ENCODE results near the gene C2CD4D.

The C2CD4D gene

DNA sequence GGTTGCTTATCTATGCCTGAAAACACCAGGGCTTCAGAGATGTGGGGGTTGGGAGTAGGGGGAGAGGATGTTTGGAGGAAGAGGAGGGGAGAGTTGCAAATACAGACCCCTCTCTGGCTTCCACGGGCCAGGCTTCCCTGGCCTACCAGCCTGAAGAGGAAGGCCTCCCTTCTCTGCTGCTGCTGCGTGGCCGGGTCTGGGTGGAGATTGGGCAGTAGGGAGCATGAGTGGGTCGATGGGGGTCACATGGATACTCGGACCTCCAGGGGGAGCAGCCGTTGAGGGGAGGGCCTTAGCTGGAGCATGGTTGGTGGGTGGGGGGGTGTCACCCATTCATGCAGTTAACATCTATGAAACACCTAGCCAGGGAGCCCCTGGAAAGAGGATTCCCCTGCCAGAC, 9.6 kb downstream of the C2CD4D start:
- peaks cover 24% of the 10 kb centered on the region for H3K4me1 ChIP-seq (ENCODE audit: insufficient read depth, poor library complexity, severe bottlenecking)
- no peak overlapping the region for H3K4me3 ChIP-seq (ENCODE audit: severe bottlenecking)
- H3K36me3 ChIP-seq (ENCODE audit: low read depth), result no peaks in the 10 kb centered on the region
- no peaks in the 10 kb centered on the region for H3K27me3 ChIP-seq (ENCODE audit: insufficient read depth, poor library complexity, severe bottlenecking)
- ATAC-seq (ENCODE audit: low read depth) (no peak), DNase-seq (ENCODE audit: low spot score) (no peak)
- H3K9me3 ChIP-seq (ENCODE audit: severe bottlenecking), result no peaks in the 10 kb centered on the region
- no peak overlapping the region for H3K27ac ChIP-seq (ENCODE audit: poor library complexity, severe bottlenecking)
- TF ChIP-seq, protein P1, sequence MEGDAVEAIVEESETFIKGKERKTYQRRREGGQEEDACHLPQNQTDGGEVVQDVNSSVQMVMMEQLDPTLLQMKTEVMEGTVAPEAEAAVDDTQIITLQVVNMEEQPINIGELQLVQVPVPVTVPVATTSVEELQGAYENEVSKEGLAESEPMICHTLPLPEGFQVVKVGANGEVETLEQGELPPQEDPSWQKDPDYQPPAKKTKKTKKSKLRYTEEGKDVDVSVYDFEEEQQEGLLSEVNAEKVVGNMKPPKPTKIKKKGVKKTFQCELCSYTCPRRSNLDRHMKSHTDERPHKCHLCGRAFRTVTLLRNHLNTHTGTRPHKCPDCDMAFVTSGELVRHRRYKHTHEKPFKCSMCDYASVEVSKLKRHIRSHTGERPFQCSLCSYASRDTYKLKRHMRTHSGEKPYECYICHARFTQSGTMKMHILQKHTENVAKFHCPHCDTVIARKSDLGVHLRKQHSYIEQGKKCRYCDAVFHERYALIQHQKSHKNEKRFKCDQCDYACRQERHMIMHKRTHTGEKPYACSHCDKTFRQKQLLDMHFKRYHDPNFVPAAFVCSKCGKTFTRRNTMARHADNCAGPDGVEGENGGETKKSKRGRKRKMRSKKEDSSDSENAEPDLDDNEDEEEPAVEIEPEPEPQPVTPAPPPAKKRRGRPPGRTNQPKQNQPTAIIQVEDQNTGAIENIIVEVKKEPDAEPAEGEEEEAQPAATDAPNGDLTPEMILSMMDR (IDR thresholded peaks at IDR 0.05; ENCODE audit: poor library complexity, severe bottlenecking), result no peak

DNA sequence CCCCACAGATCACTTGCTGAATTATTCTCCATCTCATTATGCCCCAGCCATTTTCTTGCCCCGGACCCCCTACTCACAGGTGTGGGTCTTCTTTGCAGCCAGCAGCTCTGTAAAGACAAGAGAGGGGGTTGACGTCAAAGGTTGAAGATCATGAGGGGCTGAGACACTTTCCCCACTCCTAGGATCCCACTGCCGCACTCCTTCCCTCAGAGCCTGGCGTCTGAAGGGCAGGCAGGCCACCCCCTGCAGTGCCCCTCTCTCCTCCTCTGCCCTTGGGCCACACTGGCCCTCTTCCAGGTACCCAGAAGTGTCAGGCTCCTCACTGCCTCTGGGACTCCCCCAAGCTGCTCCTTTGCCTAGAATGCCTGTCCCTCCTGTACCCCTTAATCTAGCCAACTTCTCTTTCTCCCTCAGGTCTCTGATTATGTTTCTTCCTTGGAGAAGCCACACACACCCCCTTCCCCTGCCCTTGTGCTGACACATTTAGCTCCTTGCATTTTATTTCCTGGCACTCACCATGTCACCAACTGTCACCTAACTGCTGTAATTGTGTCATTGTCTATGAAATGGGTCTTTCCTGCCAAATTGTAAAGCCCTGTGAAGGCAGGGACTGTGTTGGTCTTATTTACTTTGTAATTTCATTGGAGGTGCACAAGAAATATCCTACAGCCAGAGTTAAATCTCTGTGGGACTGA, 10.1 kb downstream of the C2CD4D start:
- no peak for ATAC-seq (ENCODE audit: low read depth)
- Histone ChIP-seq H3K4me3 (ENCODE audit: severe bottlenecking) (no peak overlapping the region), H3K27ac (ENCODE audit: poor library complexity, severe bottlenecking) (no peak overlapping the region)

DNA sequence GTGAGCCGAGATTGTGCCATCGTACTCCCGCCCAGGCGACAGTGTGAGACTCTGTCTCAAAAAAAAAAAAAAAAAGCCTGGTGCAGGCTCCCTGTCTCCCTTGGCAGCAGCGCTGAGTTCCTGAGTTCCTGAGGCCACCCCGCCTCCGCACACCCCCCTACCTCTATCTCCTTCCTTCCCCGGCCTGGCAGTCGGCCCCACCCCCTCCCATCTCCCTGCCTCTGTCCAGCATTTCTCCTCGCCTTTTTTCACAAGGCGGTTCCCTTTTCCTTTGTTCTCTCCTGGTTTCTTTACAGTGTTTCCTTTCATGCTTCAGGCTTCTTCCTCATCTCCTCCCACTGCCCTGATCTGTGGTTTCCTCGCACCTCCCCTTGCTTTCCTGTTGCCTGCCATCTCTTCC, 10.7 kb downstream of the C2CD4D start:
- Histone ChIP-seq H3K27ac (ENCODE audit: poor library complexity, severe bottlenecking) (no peak overlapping the region), H3K4me3 (ENCODE audit: severe bottlenecking) (no peak overlapping the region), H3K27me3 (ENCODE audit: insufficient read depth, poor library complexity, severe bottlenecking) (no peaks in the 10 kb centered on the region)

More for the DNA sequence above, 10.1 kb downstream of the C2CD4D start:
- Histone ChIP-seq H3K36me3 (ENCODE audit: low read depth) (no peaks in the 10 kb centered on the region), H3K4me1 (ENCODE audit: insufficient read depth, poor library complexity, severe bottlenecking) (peaks cover 24% of the 10 kb centered on the region), H3K9me3 (ENCODE audit: severe bottlenecking) (no peaks in the 10 kb centered on the region), H3K27me3 (ENCODE audit: insufficient read depth, poor library complexity, severe bottlenecking) (no peaks in the 10 kb centered on the region)
- TF ChIP-seq, protein P1 (IDR thresholded peaks at IDR 0.05; ENCODE audit: poor library complexity, severe bottlenecking), result no peak
- DNase-seq (ENCODE audit: low spot score), result no peak

DNA sequence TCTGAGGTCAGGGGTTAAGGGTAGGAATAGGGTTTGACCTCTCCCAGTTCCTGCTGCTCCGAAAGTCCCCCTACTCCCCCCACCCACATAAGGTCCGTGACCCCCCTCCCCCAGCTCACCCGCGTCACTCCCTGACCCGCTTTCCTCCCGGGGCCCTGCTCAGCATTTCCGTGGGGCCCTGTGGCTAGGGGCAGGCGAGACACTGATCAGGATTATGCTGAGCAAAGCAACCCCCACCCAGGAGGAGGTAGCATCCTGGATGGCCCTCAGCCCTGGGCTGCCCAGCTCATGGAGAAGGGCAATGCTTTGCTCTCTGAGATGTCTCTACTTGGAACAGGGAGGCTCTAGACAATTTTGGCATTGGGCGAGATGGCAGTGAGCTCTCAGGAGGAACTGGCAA, 11.8 kb downstream of the C2CD4D start:
- DNase-seq (ENCODE audit: low spot score) (no peak), ATAC-seq (ENCODE audit: low read depth) (no peak)
- TF ChIP-seq, protein P1 (IDR thresholded peaks at IDR 0.05; ENCODE audit: poor library complexity, severe bottlenecking), result no peak
- peaks cover 24% of the 10 kb centered on the region for H3K4me1 ChIP-seq (ENCODE audit: insufficient read depth, poor library complexity, severe bottlenecking)
- no peaks in the 10 kb centered on the region for H3K36me3 ChIP-seq (ENCODE audit: low read depth)
- H3K27me3 ChIP-seq (ENCODE audit: insufficient read depth, poor library complexity, severe bottlenecking), result no peaks in the 10 kb centered on the region
- no peak overlapping the region for H3K27ac ChIP-seq (ENCODE audit: poor library complexity, severe bottlenecking)
- no peak overlapping the region for H3K4me3 ChIP-seq (ENCODE audit: severe bottlenecking)
- H3K9me3 ChIP-seq (ENCODE audit: severe bottlenecking), result no peaks in the 10 kb centered on the region

More for the DNA sequence above, 10.7 kb downstream of the C2CD4D start:
- TF ChIP-seq, protein P1 (IDR thresholded peaks at IDR 0.05; ENCODE audit: poor library complexity, severe bottlenecking), result no peak
- no peak for DNase-seq (ENCODE audit: low spot score)
- Histone ChIP-seq H3K4me1 (ENCODE audit: insufficient read depth, poor library complexity, severe bottlenecking) (peaks cover 24% of the 10 kb centered on the region), H3K36me3 (ENCODE audit: low read depth) (no peaks in the 10 kb centered on the region), H3K9me3 (ENCODE audit: severe bottlenecking) (no peaks in the 10 kb centered on the region)
- peak; percentile 38 for ATAC-seq (ENCODE audit: low read depth)

Measured in RWPE2 (cell line).